AG20443 (cell line): ENCODE measurements around the gene GUCA2A.
"Not testable (repeated sequence)": the region's sequence is repeated elsewhere in the genome, so short reads cannot be mapped to it uniquely, and the experiment has no call there.

Experiments used
- DNase-seq: peaks from one replicate; pipeline ENCODE4 v3.0.0; 2012; ENCODE audit warnings: low spot score, mixed read lengths

GUCA2A gene

GRCh38 chr1:42164551-42165420 is at the start of gene GUCA2A:
TSS of gene GUCA2A (minus strand) at chr1:42164745. CDS start at chr1:42164712, 33 bp downstream.
- DNase-seq = no peak

- DNase-seq = peak; percentile 21
Observed at GRCh38 chr1:42211224-42211623, 46.7 kb upstream of the GUCA2A start.

DNA sequence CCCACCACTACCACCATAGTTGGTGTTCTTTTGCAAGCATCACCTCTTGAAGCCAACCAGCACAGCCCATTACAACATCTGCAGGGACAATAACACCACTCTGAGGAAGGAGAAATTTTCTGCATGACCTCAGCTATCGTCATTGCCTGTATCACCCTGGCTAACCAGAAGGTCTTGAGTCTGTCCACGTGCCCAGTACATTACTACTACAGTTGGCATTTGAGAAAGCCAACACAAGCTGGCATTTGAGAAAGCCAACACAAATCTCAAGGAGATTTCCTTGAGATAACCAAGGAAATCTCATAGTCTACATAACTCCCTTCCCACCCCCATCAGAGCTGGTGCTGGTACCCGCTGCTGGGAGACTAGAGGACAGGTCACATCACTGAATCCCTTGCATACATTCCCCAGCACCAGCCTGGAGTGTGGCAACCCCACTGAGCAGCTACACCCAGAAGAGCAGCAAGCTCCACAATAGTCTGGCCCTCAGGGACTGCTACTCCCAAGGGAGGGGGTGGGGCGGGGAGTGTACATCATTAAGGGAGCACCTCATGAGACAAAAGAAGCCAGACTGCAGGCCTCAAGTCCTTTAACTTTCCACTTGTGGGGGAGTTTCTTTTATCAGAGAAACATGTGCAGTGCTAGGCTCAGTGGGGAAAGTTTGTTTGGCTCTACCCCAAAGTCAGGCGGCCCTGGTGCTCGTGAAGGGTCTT is 46.0 kb upstream of the GUCA2A start:
- DNase-seq = peak; percentile 16

GRCh38 chr1:42209526-42210251 is 45.1 kb upstream of the GUCA2A start:
- no peak for DNase-seq

DNA sequence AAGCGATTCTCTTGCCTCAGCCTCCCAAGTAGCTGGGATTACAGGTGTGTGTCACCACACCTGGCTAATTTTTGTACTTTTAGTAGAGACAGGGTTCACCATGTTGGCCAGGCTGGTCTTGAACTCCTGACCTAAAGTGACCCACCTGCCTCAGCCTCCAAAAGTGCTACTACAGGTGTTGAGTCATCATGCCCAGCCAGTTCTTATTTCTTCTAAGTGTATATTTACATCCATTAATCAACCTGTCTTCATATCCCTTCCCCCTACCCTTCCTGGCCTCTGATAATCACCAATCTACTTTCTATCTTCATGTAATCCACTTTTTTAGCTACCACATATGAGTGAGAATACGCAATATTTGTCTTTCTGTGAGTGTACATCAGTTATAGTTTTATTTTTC is 42.4 kb upstream of the GUCA2A start:
- DNase-seq = not testable (repeated sequence)

DNA sequence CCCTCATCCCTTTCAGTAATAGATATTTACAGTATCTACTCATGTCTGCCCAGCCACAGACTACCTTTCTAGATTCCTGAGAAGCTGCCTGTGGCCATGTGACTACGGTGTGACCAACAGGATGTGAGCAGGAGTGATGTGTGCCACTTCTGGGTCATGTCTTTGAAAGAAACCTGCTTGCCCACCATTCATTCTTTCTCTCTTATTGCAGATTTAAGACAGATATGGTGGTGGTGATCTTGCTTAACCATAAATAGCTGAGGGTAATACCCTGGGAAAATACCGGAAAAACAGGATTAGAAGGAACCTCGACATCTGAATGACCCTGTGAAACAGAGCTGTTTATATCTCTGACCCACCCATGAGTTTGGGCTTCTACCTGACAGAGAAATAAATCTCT is 41.6 kb upstream of the GUCA2A start:
- no peak for DNase-seq

- DNase-seq = no peak
Observed at GRCh38 chr1:42201986-42202385, 37.4 kb upstream of the GUCA2A start.

DNA sequence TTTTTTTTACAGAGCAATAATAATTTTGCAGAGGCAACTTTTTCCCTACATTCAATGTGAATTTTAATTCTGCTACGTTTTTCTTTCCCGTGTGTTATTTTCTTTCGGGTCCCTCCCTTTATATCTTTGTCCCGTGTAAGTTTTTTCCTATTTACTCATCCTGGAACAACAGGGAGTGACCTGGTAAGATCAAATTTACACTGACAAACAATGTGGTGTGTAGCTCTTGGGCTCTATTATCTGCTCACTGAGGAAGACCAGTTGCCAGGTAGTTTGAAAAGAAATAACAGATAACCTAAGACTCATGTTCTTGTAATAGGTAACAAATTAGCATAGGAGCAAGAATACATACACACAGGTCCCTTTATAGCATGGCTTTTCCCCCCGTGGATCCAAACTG is 33.7 kb upstream of the GUCA2A start:
- DNase-seq = no peak

GRCh38 chr1:42195841-42196240 is 31.3 kb upstream of the GUCA2A start:
- DNase-seq = no peak

- no peak for DNase-seq
Observed at GRCh38 chr1:42192106-42192505, 27.6 kb upstream of the GUCA2A start.

- no peak for DNase-seq
Observed at GRCh38 chr1:42191319-42191718, 26.8 kb upstream of the GUCA2A start.

DNA sequence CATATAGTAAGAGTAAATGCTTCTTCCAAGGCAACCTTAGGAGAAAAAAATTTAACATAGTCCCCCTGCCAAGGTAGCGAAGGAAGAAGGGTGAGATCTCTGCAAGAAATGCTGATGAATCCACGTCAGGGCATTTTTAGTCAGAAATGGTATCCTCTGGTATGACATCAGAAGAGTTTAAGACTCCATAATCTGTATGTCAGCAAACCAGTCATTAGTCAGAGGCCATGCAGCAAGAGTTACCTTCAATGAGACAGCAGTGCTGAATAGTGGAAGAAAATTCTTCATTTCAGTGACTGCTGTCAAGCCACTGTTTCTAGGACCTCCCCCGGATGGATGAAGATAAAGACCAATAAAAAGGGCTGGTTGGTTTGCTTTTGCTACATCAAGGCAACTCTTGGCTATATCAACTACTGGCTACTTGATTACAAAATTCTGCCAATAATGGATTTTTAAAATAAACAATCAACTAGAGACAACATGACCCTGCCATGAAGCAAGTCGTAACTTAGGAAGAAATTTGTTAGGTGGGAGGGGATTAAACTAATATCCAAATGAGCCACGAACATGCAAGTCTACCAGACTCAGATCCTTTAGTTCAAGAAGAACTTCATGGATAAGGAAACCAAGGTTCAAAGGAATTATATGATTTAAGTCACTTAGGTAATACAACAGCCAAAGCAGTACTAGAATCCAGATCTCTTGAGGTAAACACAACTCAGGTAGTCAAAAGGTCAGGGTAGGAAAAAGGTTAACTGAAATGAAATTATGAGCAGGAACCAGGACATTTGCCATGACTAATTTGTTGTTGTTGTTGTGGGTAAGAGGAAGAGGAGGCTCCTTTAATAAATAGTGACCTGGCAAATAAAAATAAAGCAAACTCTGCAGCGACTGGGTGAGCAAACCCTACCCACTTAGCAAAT is 25.6 kb upstream of the GUCA2A start:
- no peak for DNase-seq

GRCh38 chr1:42186152-42186551 is 21.6 kb upstream of the GUCA2A start:
- DNase-seq = peak; percentile 70

GRCh38 chr1:42184616-42185015 is 20.1 kb upstream of the GUCA2A start:
- DNase-seq = no peak

DNA sequence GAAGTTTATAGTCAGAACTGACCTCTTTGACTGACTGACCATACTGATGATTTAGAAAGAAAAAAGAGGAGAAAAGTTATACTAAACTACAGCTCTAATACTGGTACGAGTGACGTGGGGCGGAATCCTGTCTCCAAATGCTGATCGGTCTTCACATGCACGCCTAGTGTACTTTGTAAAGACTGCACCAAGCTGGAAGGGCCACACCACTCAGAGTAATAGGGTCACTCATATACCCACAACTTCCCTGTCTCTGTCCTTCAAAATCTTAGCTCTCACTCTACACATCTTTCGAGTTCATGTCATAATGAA is 19.4 kb upstream of the GUCA2A start:
- DNase-seq = no peak

GRCh38 chr1:42183210-42183956 is 18.8 kb upstream of the GUCA2A start:
- no peak for DNase-seq

DNA sequence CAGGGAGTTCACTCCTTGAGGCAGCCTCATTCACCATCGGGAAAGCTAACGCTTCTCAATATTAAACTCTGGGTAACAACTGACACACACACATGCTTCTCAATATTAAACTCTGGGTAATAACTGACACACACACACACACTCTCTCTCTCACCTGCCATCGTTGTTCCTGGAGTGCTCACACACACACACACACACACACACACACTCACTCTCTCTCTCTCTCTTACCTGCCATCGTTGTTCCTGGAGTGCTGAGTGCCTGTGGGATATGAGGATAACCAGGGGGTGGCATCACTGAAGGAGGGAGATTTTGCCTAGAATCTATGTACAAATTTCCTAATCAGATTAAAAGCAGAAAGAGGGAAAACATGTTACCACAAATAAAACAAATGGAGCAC is 17.1 kb upstream of the GUCA2A start:
- DNase-seq = no peak

- no peak for DNase-seq
Observed at GRCh38 chr1:42179900-42180329, 15.4 kb upstream of the GUCA2A start.

DNA sequence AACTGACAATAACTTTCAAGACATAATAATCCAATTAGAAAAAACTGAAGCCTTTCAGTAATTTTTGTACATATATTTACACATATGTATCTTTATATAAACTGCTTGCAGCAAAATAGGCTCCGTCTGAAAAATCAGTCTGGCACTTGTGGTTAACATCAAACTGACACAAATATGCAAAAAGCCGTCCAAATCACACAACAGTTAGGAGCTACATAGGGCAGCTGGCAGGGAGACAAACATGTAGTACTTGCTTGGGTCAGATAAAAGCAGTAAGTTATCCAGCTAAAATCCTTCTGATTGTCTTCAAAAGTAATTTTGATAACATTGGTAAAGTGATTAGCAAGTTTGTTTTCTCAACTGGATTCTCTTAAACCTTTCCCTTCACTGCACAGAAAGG is 14.7 kb upstream of the GUCA2A start:
- no peak for DNase-seq

- DNase-seq = no peak
Observed at GRCh38 chr1:42178249-42178648, 13.7 kb upstream of the GUCA2A start.

GRCh38 chr1:42177541-42177981 is 13.0 kb upstream of the GUCA2A start:
- no peak for DNase-seq
